ENCODE data around the gene ROR1. TPM values are rescaled to one million over a fixed set of nuclear protein-coding genes. Genes with fewer than 3 reads are reported as not detected.
A peak's percentile ranks its signal among the peaks of the same experiment; 100 is the strongest.

ROR1 gene
- total RNA-seq, 1 donor from 2014 or later = 0.26 TPM

DNA sequence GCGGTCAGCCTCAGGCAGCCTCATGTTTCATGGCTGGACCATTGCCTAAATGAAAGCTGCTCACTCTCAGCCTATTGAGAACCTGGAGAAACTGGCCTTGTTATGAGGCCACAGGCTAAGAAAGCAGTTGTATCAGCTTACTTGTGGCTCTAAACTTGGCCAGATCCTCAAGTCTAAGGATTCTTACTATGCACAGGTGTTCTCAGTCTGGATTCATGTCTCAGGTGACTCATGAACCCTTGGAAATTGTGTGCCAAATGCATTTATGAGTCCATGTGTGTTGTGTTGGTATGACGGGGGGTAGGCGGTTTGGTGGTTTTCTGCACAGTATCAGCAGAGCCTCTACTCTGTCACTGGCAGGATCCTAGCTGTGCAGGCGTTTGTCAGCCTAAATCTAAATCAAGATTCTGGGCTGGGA, 90.4 kb downstream of the ROR1 start:
- DNase-seq (ENCODE audit: low read depth) (peak; percentile 88), FAIRE-seq (no peak)

GRCh38 chr1:63865561-63865960, 91.7 kb downstream of the ROR1 start:
- H3K36me3 ChIP-seq (ENCODE audit: control insufficient read depth, insufficient read depth, low read length) = no peaks in the 10 kb centered on the region
- no peak for TF ChIP-seq CTCF (IDR thresholded peaks at IDR 0.05; ENCODE audit: insufficient read depth, low read length, severe bottlenecking)
- no peaks in the 10 kb centered on the region for H3K27me3 ChIP-seq (ENCODE audit: control insufficient read depth, insufficient read depth, low read length)
- H3K4me3 ChIP-seq (ENCODE audit: low read depth, low read length) = no peak overlapping the region
- FAIRE-seq (no peak), DNase-seq (ENCODE audit: low read depth) (no peak)

More for the DNA sequence above, 90.4 kb downstream of the ROR1 start:
- H3K36me3 ChIP-seq (ENCODE audit: control insufficient read depth, insufficient read depth, low read length) = no peaks in the 10 kb centered on the region
- no peak for TF ChIP-seq CTCF (IDR thresholded peaks at IDR 0.05; ENCODE audit: insufficient read depth, low read length, severe bottlenecking)
- no peaks in the 10 kb centered on the region for H3K27me3 ChIP-seq (ENCODE audit: control insufficient read depth, insufficient read depth, low read length)
- H3K4me3 ChIP-seq (ENCODE audit: low read depth, low read length) = no peak overlapping the region

GRCh38 chr1:63866084-63866483, 92.3 kb downstream of the ROR1 start:
- FAIRE-seq = no peak
- DNase-seq (ENCODE audit: low read depth) = no peak
- TF ChIP-seq CTCF (IDR thresholded peaks at IDR 0.05; ENCODE audit: insufficient read depth, low read length, severe bottlenecking) = no peak

GRCh38 chr1:63867429-63868176, 93.8 kb downstream of the ROR1 start:
- no peak for FAIRE-seq

More at GRCh38 chr1:63866084-63866483, 92.3 kb downstream of the ROR1 start:
- Histone ChIP-seq H3K36me3 (ENCODE audit: control insufficient read depth, insufficient read depth, low read length) (no peaks in the 10 kb centered on the region), H3K27me3 (ENCODE audit: control insufficient read depth, insufficient read depth, low read length) (no peaks in the 10 kb centered on the region), H3K4me3 (ENCODE audit: low read depth, low read length) (no peak overlapping the region)

GRCh38 chr1:63868268-63868781, 94.5 kb downstream of the ROR1 start:
- DNase-seq (ENCODE audit: low read depth) = peak; percentile 96
- Histone ChIP-seq H3K36me3 (ENCODE audit: control insufficient read depth, insufficient read depth, low read length) (no peaks in the 10 kb centered on the region), H3K27me3 (ENCODE audit: control insufficient read depth, insufficient read depth, low read length) (no peaks in the 10 kb centered on the region), H3K4me3 (ENCODE audit: low read depth, low read length) (no peak overlapping the region)
- FAIRE-seq = no peak
- no peak for TF ChIP-seq CTCF (IDR thresholded peaks at IDR 0.05; ENCODE audit: insufficient read depth, low read length, severe bottlenecking)

More at GRCh38 chr1:63867429-63868176, 93.8 kb downstream of the ROR1 start:
- TF ChIP-seq CTCF (IDR thresholded peaks at IDR 0.05; ENCODE audit: insufficient read depth, low read length, severe bottlenecking) = no peak
- Histone ChIP-seq H3K36me3 (ENCODE audit: control insufficient read depth, insufficient read depth, low read length) (no peaks in the 10 kb centered on the region), H3K4me3 (ENCODE audit: low read depth, low read length) (no peak overlapping the region), H3K27me3 (ENCODE audit: control insufficient read depth, insufficient read depth, low read length) (no peaks in the 10 kb centered on the region)
- DNase-seq (ENCODE audit: low read depth) = no peak
